GM12874 (cell line): Measurements from ENCODE around the gene JPT1.

Experiments
- CTCF ChIP-seq: IDR thresholded peaks from 2 replicates; pipeline ENCODE4 v1.5.1; 2011; ENCODE audit warnings: low read depth, mild to moderate bottlenecking, control low read depth, low read length, moderate library complexity; ENCODE audit not compliant: insufficient read depth

The JPT1 gene

GRCh38 chr17:75116737-75117136, 37.6 kb downstream of the JPT1 start:
- no peak for TF ChIP-seq CTCF

- no peak for TF ChIP-seq CTCF
These were observed 38.8 kb downstream of the JPT1 start for GRCh38 chr17:75115555-75115954.

GRCh38 chr17:75114552-75115314, 39.6 kb downstream of the JPT1 start:
- no peak for TF ChIP-seq CTCF

- TF ChIP-seq CTCF: peak; percentile 85
These were observed 40.3 kb downstream of the JPT1 start for GRCh38 chr17:75113798-75114551.

GRCh38 chr17:75111777-75112335, 42.5 kb downstream of the JPT1 start:
- no peak for TF ChIP-seq CTCF

- TF ChIP-seq CTCF: no peak
These were observed 43.9 kb downstream of the JPT1 start for GRCh38 chr17:75110234-75110937.
